KMS-11 (cell line): ENCODE data around the gene CSMD2.

Experiments used
- H2AFZ ChIP-seq: fragments of 200-600 bp; sonication (generic); 2 replicates; pipeline ENCODE4 v1.6.1; 2016; ENCODE audit warnings: antibody characterized with exemption, mixed run types, low read depth
- H3K27ac ChIP-seq: fragments of 200-600 bp; sonication (generic); 2 replicates; pipeline ENCODE4 v1.6.1; 2016; ENCODE audit warnings: mild to moderate bottlenecking, mixed run types
- H3K27me3 ChIP-seq: fragments of 200-600 bp; sonication (generic); 2 replicates; pipeline ENCODE4 v1.6.1; 2017; ENCODE audit warnings: mild to moderate bottlenecking, low read depth, mixed run types, moderate library complexity; ENCODE audit not compliant: insufficient read depth
- H3K36me3 ChIP-seq: fragments of 200-600 bp; sonication (generic); 2 replicates; pipeline ENCODE4 v1.6.1; 2017; ENCODE audit warnings: mild to moderate bottlenecking, mixed run types; ENCODE audit not compliant: insufficient read depth
- H3K4me1 ChIP-seq: fragments of 200-600 bp; sonication (generic); 2 replicates; pipeline ENCODE4 v1.6.1; 2016; ENCODE audit warnings: mild to moderate bottlenecking, low read depth, mixed run types; ENCODE audit not compliant: poor library complexity, severe bottlenecking
- H3K4me2 ChIP-seq: fragments of 200-600 bp; sonication (generic); 2 replicates; pipeline ENCODE4 v1.7.0; 2016; ENCODE audit warnings: mild to moderate bottlenecking, mixed run types
- H3K4me3 ChIP-seq: fragments of 200-600 bp; sonication (generic); IDR thresholded peaks from 2 replicates; pipeline ENCODE4 v1.6.1; 2017; ENCODE audit warnings: low read depth, low read length, mixed read lengths; ENCODE audit not compliant: insufficient read depth
- H3K79me2 ChIP-seq: fragments of 200-600 bp; sonication (generic); 2 replicates; pipeline ENCODE4 v1.6.1; 2016; ENCODE audit warnings: low read depth, mixed run types; ENCODE audit not compliant: insufficient read depth
- H3K9ac ChIP-seq: fragments of 200-600 bp; sonication (generic); 2 replicates; pipeline ENCODE4 v1.6.1; 2016; ENCODE audit warnings: mild to moderate bottlenecking, mixed run types
- H4K20me1 ChIP-seq: fragments of 200-600 bp; sonication (generic); 2 replicates; pipeline ENCODE4 v1.6.1; 2016; ENCODE audit warnings: mild to moderate bottlenecking, mixed run types; ENCODE audit not compliant: insufficient read depth
- TF ChIP-seq, protein P1 (sequence below): fragments of 200-600 bp; sonication (generic); conservative IDR thresholded peaks from 2 replicates; pipeline ENCODE4 v1.6.1; 2017; ENCODE audit warnings: low read depth, mild to moderate bottlenecking, antibody characterized with exemption, low read length, moderate library complexity, mixed read lengths

CSMD2 gene

DNA sequence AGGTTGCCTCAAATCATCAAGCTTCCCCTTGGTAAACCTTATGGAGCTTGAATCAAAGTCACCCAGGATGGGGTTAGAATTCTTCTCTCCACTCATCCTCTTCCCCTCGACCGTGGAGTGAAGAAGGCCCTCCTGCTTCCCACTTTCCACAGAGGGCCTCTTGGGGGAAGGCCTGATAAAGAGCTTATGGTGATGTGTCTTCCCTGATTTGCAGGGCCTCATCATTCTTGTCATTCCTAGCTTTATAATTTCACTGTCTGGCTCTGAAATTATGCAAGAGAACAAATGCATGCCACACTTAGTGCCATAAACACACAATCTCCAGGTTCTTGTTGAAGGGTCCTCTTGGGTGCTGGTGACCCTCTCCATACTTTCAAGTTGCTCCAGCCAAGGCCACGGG, 199.9 kb downstream of the CSMD2 start:
- Histone ChIP-seq H3K79me2 (no peaks in the 10 kb centered on the region), H3K36me3 (no peaks in the 10 kb centered on the region), H2AFZ (no peak overlapping the region), H3K9ac (no peak overlapping the region), H3K27ac (no peak overlapping the region), H3K27me3 (no peaks in the 10 kb centered on the region; the same call in 1 of the 2 replicates), H3K4me2 (no peak overlapping the region), H3K4me1 (no peaks in the 10 kb centered on the region), H4K20me1 (no peaks in the 10 kb centered on the region), H3K4me3 (no peak overlapping the region)
- TF ChIP-seq, protein P1, sequence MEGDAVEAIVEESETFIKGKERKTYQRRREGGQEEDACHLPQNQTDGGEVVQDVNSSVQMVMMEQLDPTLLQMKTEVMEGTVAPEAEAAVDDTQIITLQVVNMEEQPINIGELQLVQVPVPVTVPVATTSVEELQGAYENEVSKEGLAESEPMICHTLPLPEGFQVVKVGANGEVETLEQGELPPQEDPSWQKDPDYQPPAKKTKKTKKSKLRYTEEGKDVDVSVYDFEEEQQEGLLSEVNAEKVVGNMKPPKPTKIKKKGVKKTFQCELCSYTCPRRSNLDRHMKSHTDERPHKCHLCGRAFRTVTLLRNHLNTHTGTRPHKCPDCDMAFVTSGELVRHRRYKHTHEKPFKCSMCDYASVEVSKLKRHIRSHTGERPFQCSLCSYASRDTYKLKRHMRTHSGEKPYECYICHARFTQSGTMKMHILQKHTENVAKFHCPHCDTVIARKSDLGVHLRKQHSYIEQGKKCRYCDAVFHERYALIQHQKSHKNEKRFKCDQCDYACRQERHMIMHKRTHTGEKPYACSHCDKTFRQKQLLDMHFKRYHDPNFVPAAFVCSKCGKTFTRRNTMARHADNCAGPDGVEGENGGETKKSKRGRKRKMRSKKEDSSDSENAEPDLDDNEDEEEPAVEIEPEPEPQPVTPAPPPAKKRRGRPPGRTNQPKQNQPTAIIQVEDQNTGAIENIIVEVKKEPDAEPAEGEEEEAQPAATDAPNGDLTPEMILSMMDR, result no peak

DNA sequence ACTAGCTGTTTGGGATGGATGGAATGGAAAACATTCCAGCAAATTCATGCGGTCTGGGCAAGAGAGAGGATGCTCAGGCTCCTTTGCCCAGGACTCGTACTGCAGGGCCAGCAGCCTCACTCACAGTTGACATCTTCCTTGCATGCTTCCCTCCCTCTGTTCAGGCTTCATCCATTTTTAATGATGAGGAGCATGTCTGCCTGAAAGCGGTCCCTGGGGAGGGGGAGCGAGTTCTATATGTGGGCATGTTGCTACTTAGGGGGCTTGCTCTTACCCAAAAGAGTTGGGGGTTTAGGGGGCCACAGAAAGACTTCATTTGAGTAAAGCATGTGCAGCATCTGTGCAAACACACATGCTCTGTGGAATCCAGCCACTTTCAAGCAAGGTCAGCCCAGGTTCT, 203.0 kb downstream of the CSMD2 start:
- no peak overlapping the region for H3K9ac ChIP-seq
- no peaks in the 10 kb centered on the region for H3K79me2 ChIP-seq
- no peak overlapping the region for H2AFZ ChIP-seq
- no peaks in the 10 kb centered on the region for H3K4me1 ChIP-seq
- H3K4me3 ChIP-seq, result no peak overlapping the region
- H3K27ac ChIP-seq, result no peak overlapping the region
- TF ChIP-seq, protein P1, result no peak
- no peaks in the 10 kb centered on the region for H3K27me3 ChIP-seq
- H3K4me2 ChIP-seq, result no peak overlapping the region
- H3K36me3 ChIP-seq, result no peaks in the 10 kb centered on the region
- H4K20me1 ChIP-seq, result no peaks in the 10 kb centered on the region

GRCh38 chr1:33960188-33960895, 204.7 kb downstream of the CSMD2 start:
- Histone ChIP-seq H3K79me2 (no peaks in the 10 kb centered on the region), H3K27me3 (no peaks in the 10 kb centered on the region), H3K27ac (no peak overlapping the region), H3K4me1 (no peaks in the 10 kb centered on the region), H2AFZ (no peak overlapping the region), H3K36me3 (no peaks in the 10 kb centered on the region), H3K4me3 (no peak overlapping the region), H4K20me1 (no peaks in the 10 kb centered on the region), H3K4me2 (no peak overlapping the region), H3K9ac (no peak overlapping the region)
- TF ChIP-seq, protein P1, result no peak

GRCh38 chr1:33957854-33958253, 207.2 kb downstream of the CSMD2 start:
- Histone ChIP-seq H3K9ac (no peak overlapping the region), H3K27ac (no peak overlapping the region), H3K79me2 (no peaks in the 10 kb centered on the region), H3K36me3 (no peaks in the 10 kb centered on the region), H3K4me2 (no peak overlapping the region), H3K27me3 (no peaks in the 10 kb centered on the region), H2AFZ (no peak overlapping the region), H3K4me1 (no peaks in the 10 kb centered on the region), H4K20me1 (no peaks in the 10 kb centered on the region), H3K4me3 (no peak overlapping the region)
- TF ChIP-seq, protein P1, result no peak
